GM12892 (cell line): ENCODE measurements around the gene ANKRD6.

ENCODE experiments used
- POLR2A ChIP-seq: IDR thresholded peaks from 2 replicates; pipeline ENCODE4 v1.6.1; 2011; ENCODE audit warnings: low read depth, low read length, control low read depth
- POLR2AphosphoS5 ChIP-seq: IDR thresholded peaks from 2 replicates; pipeline ENCODE4 v1.6.1; 2011; ENCODE audit warnings: low read depth, low read length, control low read depth
- TAF1 ChIP-seq: IDR thresholded peaks from 2 replicates; pipeline ENCODE4 v1.6.1; 2011; ENCODE audit warnings: low read depth, mild to moderate bottlenecking, control low read depth, low read length, borderline replicate concordance

- TF ChIP-seq POLR2A, result no peak
- TF ChIP-seq TAF1, result no peak
- no peak for TF ChIP-seq POLR2AphosphoS5
Observed at GRCh38 chr6:89385156-89385667, 47.7 kb upstream of the ANKRD6 start.
